B cell (primary cell): ENCODE measurements around the gene EML1. TPM values are rescaled to one million over a fixed set of nuclear protein-coding genes. Genes with fewer than 3 reads are reported as not detected.

Source experiments
- ATAC-seq: fragments of 200-7000 bp; cut with Tn5 transposase; one replicate; pipeline ENCODE4 v1.10.0; 2021; ENCODE audit warnings: low read depth, mild to moderate bottlenecking, moderate number of reproducible peaks, moderate library complexity
- CTCF ChIA-PET: fragments of 350-600 bp; sonication (Branson Sonifier 250); formaldehyde crosslinking; loops from one replicate; lab custom pipeline; 2021; ENCODE audit warnings: antibody characterized with exemption, inconsistent platforms; lab: Charles Lee
- POLR2A ChIA-PET: fragments of 350-600 bp; sonication (Branson Sonifier 250); formaldehyde crosslinking; loops from one replicate; lab custom pipeline; 2021; ENCODE audit warnings: antibody characterized with exemption; lab: Charles Lee
- DNase-seq: peaks from one replicate; pipeline ENCODE4 v3.0.0; 2013
- H2AFZ ChIP-seq: 2 replicates; pipeline ENCODE4 v1.6.1; 2012; ENCODE audit warnings: mild to moderate bottlenecking, low read depth, low read length; ENCODE audit not compliant: insufficient read depth, poor library complexity, severe bottlenecking
- H3K27ac ChIP-seq, 2 donors: 1 replicate in 1 of 2; 2 replicates in 1 of 2; pipeline ENCODE4 v1.5.1; 2012 to 2013; ENCODE audit warnings: low read length in 2 of 2, mild to moderate bottlenecking in 2 of 2, moderate library complexity in 1 of 2
- H3K27me3 ChIP-seq, 4 experiments: fragments of 200-600 bp in 1 of 4; sonication (generic) in 1 of 4; replicated peaks in 1 of 4; 1 replicate in 2 of 4; 2 replicates in 2 of 4; pipeline versions ENCODE4 v1.6.1 to v1.7.0; 2013 to 2016; ENCODE audit warnings: low read length in 3 of 4, mild to moderate bottlenecking in 2 of 4, mixed read lengths in 1 of 4, moderate library complexity in 1 of 4; ENCODE audit not compliant: insufficient read depth in 4 of 4, control insufficient read depth in 3 of 4; ENCODE audit errors: control extremely low read depth in 1 of 4
- H3K36me3 ChIP-seq, 2 experiments: replicated peaks in 1 of 2; 1 replicate in 1 of 2; 2 replicates in 1 of 2; pipeline versions ENCODE4 v1.6.1 to v1.7.1; 2013; ENCODE audit warnings: low read length in 1 of 2; ENCODE audit not compliant: insufficient read depth in 2 of 2, control insufficient read depth in 1 of 2; ENCODE audit errors: control extremely low read depth in 1 of 2, extremely low read depth in 1 of 2
- H3K4me1 ChIP-seq, 2 donors: fragments of 200-600 bp in 1 of 2; sonication (generic) in 1 of 2; 1 replicate in 1 of 2; 2 replicates in 1 of 2; pipeline versions ENCODE4 v1.5.1 to v1.6.1; 2013 to 2017; ENCODE audit warnings: low read length in 2 of 2; ENCODE audit not compliant: control insufficient read depth in 2 of 2, insufficient read depth in 2 of 2
- H3K4me2 ChIP-seq: replicated peaks from 2 replicates; pipeline ENCODE3; 2012; ENCODE audit warnings: mild to moderate bottlenecking, low read depth, low read length; ENCODE audit not compliant: poor library complexity, severe bottlenecking
- H3K4me3 ChIP-seq, 5 experiments: fragments of 200-600 bp in 1 of 5; sonication (generic) in 1 of 5; 1 replicate in 3 of 5; 2 replicates in 2 of 5; pipeline versions ENCODE4 v1.5.1 to v1.7.0; 2011 to 2016; ENCODE audit warnings: low read length in 4 of 5, mild to moderate bottlenecking in 4 of 5, low read depth in 2 of 5, control low read depth in 1 of 5, moderate library complexity in 1 of 5; ENCODE audit not compliant: insufficient read depth in 1 of 5; ENCODE audit errors: control extremely low read depth in 1 of 5, extremely low read depth in 1 of 5
- H3K79me2 ChIP-seq: fragments of 200-600 bp; sonication (generic); one replicate; pipeline ENCODE4 v1.6.0; 2016; ENCODE audit warnings: low read length; ENCODE audit not compliant: control insufficient read depth, insufficient read depth
- H3K9ac ChIP-seq: fragments of 200-600 bp; sonication (generic); 2 replicates; pipeline ENCODE4 v1.6.1; 2017; ENCODE audit warnings: mild to moderate bottlenecking, low read length, moderate library complexity
- H3K9me3 ChIP-seq, 3 donors: one replicate each; pipeline versions ENCODE4 v1.6.1 to v1.7.1; 2013; ENCODE audit warnings: low read length in 2 of 3; ENCODE audit not compliant: control insufficient read depth in 2 of 3, insufficient read depth in 1 of 3; ENCODE audit errors: control extremely low read depth in 1 of 3
- H4K20me1 ChIP-seq: 2 replicates; pipeline ENCODE4 v1.6.0; 2012; ENCODE audit warnings: mild to moderate bottlenecking, low read length; ENCODE audit not compliant: insufficient read depth, control insufficient read depth, poor library complexity, severe bottlenecking
- H3K27ac Mint-ChIP-seq: one replicate; pipeline ENCODE4 v1.8.0; 2021; ENCODE audit warnings: mixed read lengths
- H3K27me3 Mint-ChIP-seq: one replicate; pipeline ENCODE4 v1.8.0; 2021; ENCODE audit warnings: mixed read lengths
- H3K4me1 Mint-ChIP-seq: one replicate; pipeline ENCODE4 v1.8.0; 2021; ENCODE audit warnings: mixed read lengths
- H3K4me3 Mint-ChIP-seq: one replicate; pipeline ENCODE4 v1.8.0; 2021; ENCODE audit warnings: mixed read lengths
- H3K9me3 Mint-ChIP-seq: one replicate; pipeline ENCODE4 v1.8.0; 2022; ENCODE audit warnings: mixed read lengths; ENCODE audit not compliant: insufficient read depth
- CTCF ChIP-seq: fragments of 200-600 bp; IDR thresholded peaks from one replicate; pipeline ENCODE4 v1.8.0; 2022; ENCODE audit warnings: antibody characterized with exemption, mild to moderate bottlenecking
- EZH2 ChIP-seq: IDR thresholded peaks from 2 replicates; pipeline ENCODE4 v1.6.1; 2012; ENCODE audit warnings: borderline replicate concordance, low read depth, mild to moderate bottlenecking, moderate library complexity, low read length; ENCODE audit not compliant: insufficient read depth, poor library complexity, severe bottlenecking
- WGBS: methylation state at CpG from one replicate; pipeline ENCODE4 v1.1.5; 2013; ENCODE audit warnings: missing lambda C conversion rate; ENCODE audit not compliant: insufficient coverage; 5-methylcytosine and 5-hydroxymethylcytosine counted together
- intact Hi-C: fragments of 100-400 bp; cut with micrococcal nuclease; formaldehyde crosslinking; loops from one replicate; pipeline ENCODE4 v1.10.0; 2022
- polyA plus RNA-seq: library from polyadenylated mRNA; depleted of rRNA; stranded (reverse); fragments of >200 nt; gene quantifications from 2 replicates; pipeline ENCODE4 v1.2.3, GENCODE V29; 2012
- total RNA-seq, 2 donors: library from RNA; stranded (reverse); fragments of 120-200 nt in 1 of 2; gene quantifications; 1 replicate in 1 of 2; 2 replicates in 1 of 2; pipeline versions ENCODE4 v1.2.3 to v1.2.4, GENCODE V29; 2013 to 2022

Gene EML1
- total and polyA plus RNA-seq, 2 donors (not counting 1 experiment from before 2014, with no cell fraction given) = not detected

GRCh38 chr14:99984036-99984435 is 190.8 kb downstream of the EML1 start:
- H3K27ac Mint-ChIP-seq = no peak overlapping the region
- Histone ChIP-seq H3K79me2 (no peaks in the 10 kb centered on the region), H2AFZ (no peak overlapping the region), H3K9me3 (no peaks in the 10 kb centered on the region), H3K9ac (no peak overlapping the region), H3K4me3 (no peak overlapping the region), H3K36me3 (no peaks in the 10 kb centered on the region), H3K27ac (no peak overlapping the region), H3K4me2 (no peak overlapping the region), H3K27me3 (no peaks in the 10 kb centered on the region), H3K4me1 (no peaks in the 10 kb centered on the region), H4K20me1 (no peaks in the 10 kb centered on the region)
- no CpG with 5 or more reads among the region's 3 CpGs for WGBS
- H3K27me3 Mint-ChIP-seq = no peaks in the 10 kb centered on the region
- ATAC-seq (no peak), DNase-seq (no peak)
- CTCF ChIA-PET = interaction anchor here (1.0 to 6.4 kb wide), 11 partner anchors 10 to 302 kb away, joined by 3 to 85 read pairs (median 7); no protein-coding TSS in a partner anchor
- TF ChIP-seq EZH2 (no peak), CTCF (no peak)
- POLR2A ChIA-PET = interaction anchor here (0.6 kb wide), 1 partner anchor 231 kb away, joined by 5 read pairs; no protein-coding TSS in a partner anchor
- H3K9me3 Mint-ChIP-seq = no peaks in the 10 kb centered on the region
- intact Hi-C loops = no loop called here
- no peaks in the 10 kb centered on the region for H3K4me1 Mint-ChIP-seq
- no peak overlapping the region for H3K4me3 Mint-ChIP-seq

GRCh38 chr14:99986396-99986795 is 193.2 kb downstream of the EML1 start:
- TF ChIP-seq CTCF (no peak), EZH2 (no peak)
- Mint-ChIP-seq H3K4me1 (no peaks in the 10 kb centered on the region), H3K27me3 (peaks cover 3% of the 10 kb centered on the region), H3K27ac (no peak overlapping the region), H3K9me3 (no peaks in the 10 kb centered on the region), H3K4me3 (no peak overlapping the region)
- Histone ChIP-seq H3K27me3 (peaks cover 0 to 3% (median 0%) of the 10 kb centered on the region in 4 experiments), H3K4me3 (no peak overlapping the region), H2AFZ (no peak overlapping the region), H4K20me1 (no peaks in the 10 kb centered on the region), H3K9ac (no peak overlapping the region), H3K27ac (no peak overlapping the region), H3K4me2 (no peak overlapping the region), H3K79me2 (no peaks in the 10 kb centered on the region), H3K36me3 (no peaks in the 10 kb centered on the region), H3K4me1 (no peaks in the 10 kb centered on the region), H3K9me3 (no peaks in the 10 kb centered on the region)
- ChIA-PET POLR2A (no interaction called here), CTCF (interaction anchor here (0.7 to 6.4 kb wide), 4 partner anchors 113 to 218 kb away, joined by 3 to 85 read pairs (median 4); no protein-coding TSS in a partner anchor)
- DNase-seq (no peak), ATAC-seq (no peak)
- intact Hi-C loops = no loop called here
- 100% methylated on average over 1 of the region's 2 CpGs for WGBS
